WERI-Rb-1 (cell line): ENCODE data around the gene ROR2.
A peak's percentile ranks its signal among the peaks of the same experiment; 100 is the strongest.

Source experiments
- DNase-seq: peaks from one replicate; pipeline ENCODE4 v3.0.0-alpha.2; 2020
- H3K27ac ChIP-seq: fragments of 250-450 bp; sonication (Bioruptor Pico); 2 replicates; pipeline ENCODE4 v1.5.1; 2020; ENCODE audit warnings: mild to moderate bottlenecking, moderate library complexity
- H3K27me3 ChIP-seq: fragments of 250-450 bp; sonication (Bioruptor Pico); 2 replicates; pipeline ENCODE4 v1.5.1; 2021; ENCODE audit warnings: mild to moderate bottlenecking, low read depth, moderate library complexity; ENCODE audit not compliant: insufficient read depth, severe bottlenecking
- H3K36me3 ChIP-seq: fragments of 250-450 bp; sonication (Bioruptor Pico); 2 replicates; pipeline ENCODE4 v1.5.1; 2020; ENCODE audit warnings: mild to moderate bottlenecking, moderate library complexity
- H3K4me3 ChIP-seq: 2 replicates; pipeline ENCODE4 v1.5.1; 2011; ENCODE audit warnings: low read depth, mild to moderate bottlenecking, control low read depth, low read length
- H3K9me3 ChIP-seq: fragments of 250-450 bp; sonication (Bioruptor Pico); 2 replicates; pipeline ENCODE4 v1.5.1; 2021; ENCODE audit warnings: mild to moderate bottlenecking, moderate library complexity; ENCODE audit not compliant: severe bottlenecking
- CTCF ChIP-seq: IDR thresholded peaks from 2 replicates; pipeline ENCODE4 v1.5.1; 2011; ENCODE audit warnings: low read depth, mild to moderate bottlenecking, control low read depth, inconsistent platforms, low read length

The ROR2 gene

DNA sequence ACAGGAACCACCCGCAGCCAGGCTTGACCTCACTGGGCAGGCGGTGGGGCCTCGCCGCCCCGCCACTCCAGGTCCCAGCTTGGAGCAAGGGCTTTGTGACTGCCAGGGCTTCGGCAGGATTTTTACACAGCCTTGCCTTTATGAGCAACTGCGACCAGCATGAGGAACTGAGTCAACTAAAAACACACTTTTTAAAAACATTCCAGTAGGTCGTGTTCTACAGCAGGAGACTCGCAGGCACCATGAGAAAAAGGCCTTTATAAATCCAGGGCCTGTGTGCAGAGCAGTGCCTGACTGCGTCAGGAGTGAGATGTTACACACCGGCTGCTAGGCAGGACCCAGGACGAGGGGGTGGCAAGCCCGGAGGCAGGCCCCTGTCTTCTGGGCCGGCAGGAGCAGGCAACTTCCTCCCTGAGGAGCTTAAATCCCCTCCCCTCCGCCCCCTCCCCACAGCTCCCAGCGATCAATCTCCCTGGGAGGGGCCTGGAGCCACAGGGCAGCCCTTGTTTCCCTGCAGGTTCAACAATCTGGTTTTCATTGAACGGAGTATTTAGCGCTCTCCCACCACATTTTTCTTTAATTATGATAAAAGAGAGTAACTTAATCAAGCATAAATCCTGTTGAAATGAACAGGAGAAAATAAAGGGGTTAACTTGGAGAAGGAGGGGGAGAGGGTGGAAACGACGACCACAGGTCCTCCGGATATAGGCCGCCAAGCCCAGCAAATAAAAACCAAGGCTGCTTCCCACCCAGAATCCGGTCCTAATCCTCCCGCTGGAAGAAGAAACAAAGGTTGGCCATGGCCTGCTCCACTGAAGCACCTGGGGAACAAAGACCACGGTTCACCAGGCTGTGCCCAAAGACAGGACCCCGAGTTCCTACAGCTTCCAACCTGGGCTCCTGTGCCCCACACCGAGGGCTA, 92.5 kb downstream of the ROR2 start:
- Histone ChIP-seq H3K27me3 (no peaks in the 10 kb centered on the region), H3K4me3 (no peak overlapping the region), H3K36me3 (no peaks in the 10 kb centered on the region), H3K27ac (peak overlapping the region; percentile 94), H3K9me3 (no peaks in the 10 kb centered on the region)
- peak; percentile 93 for DNase-seq
- TF ChIP-seq CTCF, result no peak

GRCh38 chr9:91856419-91856818, 93.6 kb downstream of the ROR2 start:
- H3K4me3 ChIP-seq, result no peak overlapping the region
- peak; percentile 92 for DNase-seq
- peak; percentile 37; the same call in 1 of the 2 replicates for TF ChIP-seq CTCF
- no peaks in the 10 kb centered on the region for H3K27me3 ChIP-seq
- H3K9me3 ChIP-seq, result no peaks in the 10 kb centered on the region
- peak overlapping the region; percentile 94 for H3K27ac ChIP-seq
- no peaks in the 10 kb centered on the region for H3K36me3 ChIP-seq

DNA sequence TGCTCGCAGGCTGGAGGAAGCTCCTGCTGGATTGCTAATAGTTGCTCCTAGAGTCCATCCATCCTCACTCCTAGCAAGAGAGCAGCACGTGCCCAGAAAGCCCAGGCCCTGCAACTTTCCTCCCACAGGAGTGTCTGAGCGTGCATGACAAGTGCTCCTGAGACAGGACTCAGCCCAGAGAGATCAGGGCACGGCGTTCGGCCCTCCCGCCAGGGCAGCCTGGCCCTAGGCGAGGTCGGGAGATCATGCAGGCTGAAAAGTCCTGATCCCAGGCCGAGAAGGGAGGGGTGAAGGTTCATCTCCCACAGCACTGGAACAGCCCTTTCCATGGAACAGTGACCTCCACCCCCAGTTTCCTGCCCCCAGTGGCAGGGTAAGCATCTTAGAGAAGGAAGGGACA, 94.8 kb downstream of the ROR2 start:
- Histone ChIP-seq H3K27ac (peak overlapping the region; percentile 94), H3K9me3 (no peaks in the 10 kb centered on the region), H3K4me3 (no peak overlapping the region), H3K27me3 (no peaks in the 10 kb centered on the region), H3K36me3 (no peaks in the 10 kb centered on the region)
- DNase-seq, result no peak
- no peak for TF ChIP-seq CTCF

GRCh38 chr9:91852801-91853347, 97.2 kb downstream of the ROR2 start:
- H3K9me3 ChIP-seq, result no peaks in the 10 kb centered on the region
- H3K27ac ChIP-seq, result no peak overlapping the region
- no peak for TF ChIP-seq CTCF
- H3K36me3 ChIP-seq, result no peaks in the 10 kb centered on the region
- H3K27me3 ChIP-seq, result no peaks in the 10 kb centered on the region
- DNase-seq, result no peak
- no peak overlapping the region for H3K4me3 ChIP-seq

GRCh38 chr9:91849694-91850093, 100.3 kb downstream of the ROR2 start:
- no peak overlapping the region for H3K27ac ChIP-seq
- H3K9me3 ChIP-seq, result no peaks in the 10 kb centered on the region
- no peak for DNase-seq
- no peaks in the 10 kb centered on the region for H3K36me3 ChIP-seq
- no peak overlapping the region for H3K4me3 ChIP-seq
- no peak for TF ChIP-seq CTCF
- no peaks in the 10 kb centered on the region for H3K27me3 ChIP-seq
